GM12872 (cell line): ENCODE data around the gene KCNJ4.

Source experiments
- TF ChIP-seq, protein P1 (sequence below): IDR thresholded peaks from 3 replicates; pipeline ENCODE4 v1.5.1; 2011; ENCODE audit warnings: low read depth, mild to moderate bottlenecking, low read length, moderate library complexity; ENCODE audit not compliant: insufficient read depth

KCNJ4 gene

DNA sequence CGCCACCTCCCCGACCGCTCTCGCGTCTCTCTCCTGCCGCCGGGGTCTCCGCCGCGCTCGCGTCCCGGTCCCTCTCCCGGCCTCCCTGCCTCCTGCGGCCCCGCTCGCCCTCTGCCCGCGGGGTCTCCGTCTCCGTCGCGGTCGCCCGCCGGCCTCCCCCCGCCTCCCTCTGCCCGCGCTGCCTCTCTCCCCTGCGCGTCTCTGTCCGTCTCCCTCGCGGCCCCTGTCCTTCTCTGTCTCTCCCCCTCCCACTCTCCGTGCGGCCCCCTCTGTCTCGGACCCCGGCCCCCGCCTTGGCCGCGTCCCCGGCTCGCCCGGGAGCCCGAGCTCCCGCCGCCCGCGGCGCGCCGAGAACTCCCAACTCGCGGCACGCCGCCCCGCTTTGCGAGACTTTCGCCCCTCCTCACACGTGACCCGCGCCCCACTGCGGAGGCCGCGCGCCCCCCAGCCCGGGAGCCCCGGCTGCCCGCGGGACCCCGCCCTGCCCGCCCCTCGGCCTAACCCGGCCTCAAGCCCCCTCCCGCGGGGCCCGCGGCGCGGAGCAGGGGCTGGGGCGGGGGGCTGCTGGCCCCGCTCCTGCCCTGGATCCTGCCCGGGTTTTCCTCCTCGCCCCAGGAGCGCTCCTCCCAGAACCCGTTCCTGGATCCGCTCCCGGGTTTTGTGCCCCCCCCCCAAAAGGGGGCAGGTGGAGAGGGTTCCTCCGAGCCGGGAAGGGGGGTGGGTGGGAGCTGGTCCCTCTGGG is 702 bp upstream of the KCNJ4 start:
- TF ChIP-seq, protein P1, sequence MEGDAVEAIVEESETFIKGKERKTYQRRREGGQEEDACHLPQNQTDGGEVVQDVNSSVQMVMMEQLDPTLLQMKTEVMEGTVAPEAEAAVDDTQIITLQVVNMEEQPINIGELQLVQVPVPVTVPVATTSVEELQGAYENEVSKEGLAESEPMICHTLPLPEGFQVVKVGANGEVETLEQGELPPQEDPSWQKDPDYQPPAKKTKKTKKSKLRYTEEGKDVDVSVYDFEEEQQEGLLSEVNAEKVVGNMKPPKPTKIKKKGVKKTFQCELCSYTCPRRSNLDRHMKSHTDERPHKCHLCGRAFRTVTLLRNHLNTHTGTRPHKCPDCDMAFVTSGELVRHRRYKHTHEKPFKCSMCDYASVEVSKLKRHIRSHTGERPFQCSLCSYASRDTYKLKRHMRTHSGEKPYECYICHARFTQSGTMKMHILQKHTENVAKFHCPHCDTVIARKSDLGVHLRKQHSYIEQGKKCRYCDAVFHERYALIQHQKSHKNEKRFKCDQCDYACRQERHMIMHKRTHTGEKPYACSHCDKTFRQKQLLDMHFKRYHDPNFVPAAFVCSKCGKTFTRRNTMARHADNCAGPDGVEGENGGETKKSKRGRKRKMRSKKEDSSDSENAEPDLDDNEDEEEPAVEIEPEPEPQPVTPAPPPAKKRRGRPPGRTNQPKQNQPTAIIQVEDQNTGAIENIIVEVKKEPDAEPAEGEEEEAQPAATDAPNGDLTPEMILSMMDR, result no peak

DNA sequence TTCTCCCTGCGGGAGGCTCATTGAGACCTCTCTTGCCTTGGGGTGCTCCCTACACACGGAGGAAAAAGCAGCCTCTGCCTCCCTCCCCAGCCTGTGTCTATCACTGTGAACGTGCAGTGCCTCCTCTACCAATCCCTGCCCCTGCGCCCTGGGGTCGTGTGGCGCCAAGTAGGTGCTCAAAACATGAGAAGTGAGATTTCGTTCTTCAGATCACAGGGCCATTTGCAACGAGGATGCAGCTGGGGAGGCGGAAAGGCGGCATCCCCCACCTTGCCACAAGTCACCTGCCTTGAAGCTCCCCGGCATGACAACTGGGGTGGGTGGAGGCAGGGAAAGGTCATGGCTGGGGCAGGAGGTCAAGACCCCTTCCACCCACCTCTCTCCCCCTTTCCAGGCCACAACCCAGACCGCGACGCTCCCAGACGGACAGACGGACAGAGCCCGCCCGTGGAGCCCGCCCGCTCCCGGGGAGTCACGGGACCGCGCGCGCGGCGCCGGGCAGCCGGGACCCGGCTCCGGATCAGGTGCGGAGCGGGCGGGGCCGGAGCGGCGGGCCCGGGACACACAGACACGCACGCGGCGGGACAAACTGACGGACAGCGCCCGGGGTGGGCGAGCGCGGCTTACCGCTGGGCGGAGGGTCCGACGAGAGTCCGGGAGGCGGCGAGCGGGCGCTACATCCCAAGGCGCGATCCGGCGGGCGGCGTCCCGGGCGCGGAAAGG is 485 bp downstream of the KCNJ4 start:
- TF ChIP-seq, protein P1, result no peak

DNA sequence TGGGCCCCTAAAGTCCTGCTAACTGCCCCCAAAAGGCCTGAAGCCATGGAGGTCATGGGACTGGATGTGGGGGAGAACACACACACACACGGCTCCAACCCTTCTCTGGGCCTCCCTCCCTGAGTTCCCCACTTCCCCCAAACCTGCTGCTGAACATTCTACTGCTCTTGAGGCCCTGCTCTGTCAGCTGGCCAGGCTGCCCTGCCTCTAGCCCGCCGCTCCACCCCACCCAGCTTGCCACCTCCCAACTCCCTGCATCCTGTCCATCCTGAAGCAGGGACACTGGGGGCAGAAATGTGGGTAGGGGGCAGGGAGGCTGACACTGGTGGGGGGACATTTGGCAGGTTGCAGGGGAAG is 1.0 kb downstream of the KCNJ4 start:
- TF ChIP-seq, protein P1, result no peak

DNA sequence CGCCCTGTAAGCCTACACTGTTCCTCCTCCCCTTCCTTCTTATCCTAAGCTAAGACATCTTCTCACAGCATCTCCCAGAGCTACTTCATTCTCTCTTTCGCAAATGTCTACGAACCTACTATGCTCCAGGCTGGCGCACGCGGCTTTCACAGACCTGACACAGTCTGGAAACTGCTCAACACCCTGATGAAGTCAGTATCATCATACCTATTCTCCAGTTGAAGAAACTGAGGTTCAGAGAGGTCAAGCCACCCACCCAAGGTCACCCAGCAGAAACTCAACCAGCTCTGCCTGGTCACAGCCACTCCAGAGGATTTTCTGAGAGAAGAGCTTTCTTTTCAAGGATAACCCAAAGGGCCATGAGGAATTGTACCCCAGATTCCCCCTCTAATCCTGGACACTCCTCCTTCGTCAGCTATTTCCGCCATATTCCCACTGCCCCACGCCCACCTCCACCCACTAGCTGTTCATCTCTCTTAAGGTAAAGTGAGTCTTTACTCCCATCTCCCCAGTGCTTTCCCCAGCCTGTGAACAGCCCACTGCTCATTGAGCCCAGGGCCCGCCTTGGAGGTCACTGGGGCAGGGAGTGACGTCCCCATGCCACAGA is 1.8 kb downstream of the KCNJ4 start:
- TF ChIP-seq, protein P1, result no peak

DNA sequence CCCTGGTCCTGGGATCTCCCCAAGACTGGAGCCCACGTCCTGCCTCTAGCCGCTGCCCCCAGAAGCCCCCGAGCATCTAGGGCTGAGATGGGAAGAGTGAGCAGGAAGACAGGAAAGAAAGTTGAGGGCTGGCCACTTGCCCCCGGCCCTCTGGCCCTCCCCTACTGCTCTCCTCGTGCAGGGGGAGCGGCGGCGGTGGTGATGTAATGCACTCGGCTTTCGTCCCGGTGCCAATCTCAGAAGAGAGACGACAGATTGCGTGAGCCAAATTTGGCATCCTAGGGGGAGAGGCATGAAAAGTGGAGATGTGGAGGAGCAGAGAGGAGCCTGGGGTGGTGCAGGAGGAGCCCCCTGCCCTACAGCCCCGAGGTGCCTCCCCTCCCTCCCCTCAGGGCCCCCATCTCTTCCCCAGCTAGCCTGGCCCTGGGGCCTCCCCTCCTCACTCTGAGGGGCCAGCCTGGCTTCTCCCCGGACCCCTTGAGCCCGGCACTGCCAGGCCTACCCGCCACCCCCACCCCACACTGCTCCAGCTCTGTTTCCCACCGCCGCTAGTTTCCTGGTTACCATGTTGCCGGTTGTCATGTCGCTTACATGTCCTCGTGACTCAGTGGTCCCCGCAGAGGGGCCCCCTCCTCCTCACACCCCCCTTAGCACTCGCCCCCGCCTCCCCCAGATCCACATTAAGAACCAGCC is 2.5 kb downstream of the KCNJ4 start:
- TF ChIP-seq, protein P1, result no peak

DNA sequence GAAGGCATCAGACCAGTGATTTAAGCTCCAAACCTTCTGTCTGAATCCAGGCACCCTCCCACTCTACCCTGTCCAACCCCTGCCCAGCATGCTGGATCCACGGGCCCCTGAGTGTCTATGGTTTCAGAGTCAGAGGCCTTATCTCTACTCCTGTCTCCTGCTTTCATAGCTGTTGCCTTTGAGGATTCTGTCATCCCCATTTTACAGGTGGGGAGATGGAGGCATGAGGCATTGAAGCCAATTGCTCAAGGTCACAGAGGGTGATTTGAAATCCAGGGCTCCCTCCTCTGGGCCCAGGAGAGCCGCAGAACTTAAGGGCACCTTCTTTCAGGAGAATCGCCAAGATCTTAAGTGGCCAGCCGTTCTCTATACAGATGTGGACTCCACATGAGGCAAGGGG is 3.1 kb downstream of the KCNJ4 start:
- TF ChIP-seq, protein P1, result no peak

DNA sequence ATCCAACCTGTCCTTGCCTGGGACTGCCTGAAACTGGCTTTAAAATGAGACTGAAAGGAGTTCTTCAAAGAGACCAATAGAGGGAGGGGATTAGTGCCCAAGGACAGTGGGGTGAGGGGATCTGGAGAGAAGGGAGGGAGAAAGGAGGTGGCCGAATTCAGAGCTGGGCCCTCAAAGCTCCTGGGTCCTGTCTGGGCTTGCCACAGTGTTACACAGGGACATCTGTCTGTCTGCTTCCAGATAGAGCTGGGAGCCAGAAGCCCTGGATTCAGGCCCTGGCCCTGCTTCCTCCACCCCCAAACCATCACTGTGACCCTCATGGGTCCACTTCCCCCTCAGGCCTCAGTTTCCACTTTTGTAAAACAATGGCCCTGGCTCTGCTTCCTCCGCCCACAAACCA is 3.6 kb downstream of the KCNJ4 start:
- TF ChIP-seq, protein P1, result no peak
